GM18517 (cell line): ENCODE data around the gene PRSS27.

ENCODE experiments used
- ATAC-seq: cut with Tn5 transposase; IDR thresholded peaks from one replicate; pipeline ENCODE4 v1.9.1; 2021; ENCODE audit warnings: mild to moderate bottlenecking, moderate library complexity; ENCODE audit not compliant: unreplicated experiment

The PRSS27 gene

DNA sequence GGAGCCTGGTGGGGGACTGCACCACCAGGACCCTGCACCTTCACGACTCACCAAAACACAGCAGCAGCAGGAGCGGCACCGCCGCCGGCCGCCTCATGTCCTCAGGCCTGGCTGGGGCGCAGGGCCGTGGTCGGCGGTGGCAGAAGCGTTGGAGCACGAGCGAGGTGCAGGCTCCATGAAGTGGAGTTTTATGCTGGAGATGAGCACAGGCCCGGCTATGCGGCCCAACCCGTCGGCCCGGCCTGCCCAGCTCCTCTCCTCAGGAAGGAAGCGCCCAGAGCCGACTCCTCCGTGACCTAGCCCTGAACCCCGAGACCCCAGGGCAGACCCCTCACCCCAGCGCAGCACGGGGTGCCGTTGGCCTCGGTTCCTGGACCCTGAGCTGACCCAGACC is at the start of gene PRSS27:
Gene PRSS27 (minus strand): TSS at position 161 of the 394 bp plus-strand sequence. CDS start 64 bp downstream, at position 97.
- ATAC-seq, result no peak

GRCh38 chr16:2769675-2770056 is 49.6 kb upstream of the PRSS27 start:
- no peak for ATAC-seq

- no peak for ATAC-seq
Observed at GRCh38 chr16:2769100-2769529, 49.1 kb upstream of the PRSS27 start.

DNA sequence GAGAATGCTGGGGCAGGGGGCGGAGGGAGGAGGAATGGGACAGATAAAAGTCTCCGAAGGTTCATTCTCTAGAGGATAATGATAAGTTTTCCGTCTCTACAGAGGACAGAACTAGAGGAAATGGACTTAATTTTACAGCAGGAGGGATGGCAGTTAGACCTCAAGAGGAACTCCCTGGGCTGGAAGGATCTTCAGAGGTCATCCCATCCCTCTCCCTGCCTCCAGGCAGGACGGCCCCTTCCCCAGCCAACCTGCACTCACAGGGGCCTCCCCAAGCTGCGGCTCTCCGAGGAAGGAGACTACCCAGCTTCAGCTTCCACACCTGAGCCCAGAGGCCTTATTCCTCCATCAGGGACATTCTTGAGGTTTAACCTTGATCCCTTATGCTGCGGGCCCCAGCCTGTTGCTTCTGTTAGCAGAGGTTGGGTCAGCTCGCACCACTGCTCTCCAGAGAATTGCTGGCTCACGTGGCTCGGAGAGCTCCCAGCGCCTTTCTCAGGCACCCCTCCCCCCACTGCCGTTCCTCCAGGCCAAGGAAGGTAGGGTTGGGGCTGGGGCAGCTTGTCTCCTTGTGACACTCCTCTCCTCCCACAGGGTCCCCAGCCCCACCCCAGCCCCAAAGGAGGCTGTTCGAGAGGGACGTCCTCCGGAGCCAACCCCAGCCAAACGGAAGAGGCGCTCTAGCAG is 48.5 kb upstream of the PRSS27 start:
- ATAC-seq, result no peak

- ATAC-seq, result no peak
Observed at GRCh38 chr16:2767891-2768290, 47.9 kb upstream of the PRSS27 start.

- ATAC-seq, result no peak
Observed at GRCh38 chr16:2767140-2767731, 47.2 kb upstream of the PRSS27 start.

GRCh38 chr16:2766430-2767139 is 46.6 kb upstream of the PRSS27 start:
- no peak for ATAC-seq

GRCh38 chr16:2765462-2766404 is 45.7 kb upstream of the PRSS27 start:
- ATAC-seq, result no peak

- ATAC-seq, result no peak
Observed at GRCh38 chr16:2764718-2765117, 44.7 kb upstream of the PRSS27 start.

DNA sequence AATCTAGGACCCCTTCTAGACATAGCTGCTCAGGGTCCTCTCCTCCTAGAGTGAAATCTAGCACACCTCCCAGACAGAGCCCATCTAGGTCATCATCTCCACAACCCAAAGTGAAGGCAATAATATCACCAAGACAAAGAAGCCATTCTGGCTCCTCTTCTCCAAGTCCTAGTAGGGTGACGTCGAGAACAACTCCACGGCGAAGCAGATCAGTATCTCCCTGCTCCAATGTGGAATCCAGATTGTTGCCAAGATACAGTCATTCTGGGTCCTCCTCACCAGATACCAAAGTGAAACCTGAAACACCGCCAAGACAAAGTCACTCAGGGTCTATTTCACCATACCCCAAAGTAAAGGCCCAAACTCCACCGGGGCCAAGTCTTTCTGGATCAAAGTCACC is 43.1 kb upstream of the PRSS27 start:
- ATAC-seq, result no peak

- no peak for ATAC-seq
Observed at GRCh38 chr16:2762711-2763110, 42.7 kb upstream of the PRSS27 start.

- ATAC-seq, result no peak
Observed at GRCh38 chr16:2761886-2762583, 42.0 kb upstream of the PRSS27 start.

GRCh38 chr16:2761472-2761871 is 41.4 kb upstream of the PRSS27 start:
- no peak for ATAC-seq

DNA sequence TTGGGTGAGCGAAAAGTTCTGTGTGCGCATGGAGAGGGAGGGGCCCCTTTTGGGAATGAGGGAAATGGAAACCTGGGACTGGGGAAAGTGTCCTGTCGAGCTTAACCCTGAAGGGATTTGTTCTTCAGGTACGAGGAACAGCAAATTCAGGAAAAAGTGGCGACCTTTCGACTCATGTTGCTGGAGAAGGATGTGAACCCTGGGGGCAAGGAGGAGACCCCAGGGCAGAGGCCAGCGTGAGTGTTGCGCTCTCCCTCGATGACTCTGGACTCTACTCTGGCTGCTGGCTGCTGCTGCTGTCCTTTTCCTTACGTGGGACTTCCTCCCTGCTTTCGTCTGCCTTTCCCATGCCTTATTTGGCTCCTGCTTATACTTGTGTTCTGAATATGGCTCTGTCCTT is 37.3 kb upstream of the PRSS27 start:
- ATAC-seq, result no peak

GRCh38 chr16:2756288-2757015 is 36.4 kb upstream of the PRSS27 start:
- ATAC-seq, result no peak

- no peak for ATAC-seq
Observed at GRCh38 chr16:2755158-2755557, 35.1 kb upstream of the PRSS27 start.

GRCh38 chr16:2753733-2754020 is 33.7 kb upstream of the PRSS27 start:
- ATAC-seq, result no peak

- peak; percentile 2 for ATAC-seq
Observed at GRCh38 chr16:2752850-2753732, 33.1 kb upstream of the PRSS27 start.
